ENCODE measurements around the gene OR4S2.

Gene OR4S2

DNA sequence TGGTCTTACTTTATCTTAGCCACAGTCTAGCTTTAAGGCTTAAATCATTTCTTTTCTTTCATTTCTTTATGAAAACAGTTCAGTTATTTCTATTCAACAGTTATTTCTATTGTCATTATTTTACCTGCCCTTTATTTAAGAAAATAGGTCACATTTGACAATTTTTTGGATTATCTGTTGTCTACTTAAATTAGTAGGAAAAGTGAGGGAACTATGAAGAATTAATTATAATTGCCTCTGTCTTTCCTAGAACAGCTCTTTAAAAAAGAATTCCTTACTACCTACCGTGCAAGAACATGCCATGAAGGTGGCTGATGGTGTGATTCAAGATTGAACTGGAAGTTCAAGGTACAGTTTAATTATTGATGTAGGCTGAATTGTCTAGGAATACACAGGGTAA is 13.8 kb downstream of the OR4S2 start, which contains the start of gene OR4C6:
OR4C6 (plus strand) TSS at position 301 of the 400 bp plus-strand sequence. CDS start 2,966 bp downstream, outside the sequence.
- H4K91ac ChIP-seq (ENCODE audit: low read length): no peak within 1 kb of the TSS
- no peak within 1 kb of the TSS for H3K9ac ChIP-seq (ENCODE audit: low read length)
- no peak within 1 kb of the TSS for H2BK120ac ChIP-seq (ENCODE audit: low read depth, low read length)
- H3K23ac ChIP-seq (ENCODE audit: low read length in 2 of 2): no peak within 1 kb of the TSS
- no peak within 1 kb of the TSS for H3K14ac ChIP-seq (ENCODE audit: low read length in 2 of 2)
- H3K36me3 ChIP-seq (ENCODE audit: control insufficient read depth in 1 of 2, insufficient read depth in 2 of 2, low read depth in 1 of 2, low read length in 2 of 2): no peaks in the 10 kb centered on the region
- no peak within 1 kb of the TSS for H3K18ac ChIP-seq (ENCODE audit: low read depth in 1 of 2, low read length in 2 of 2)
- H3K4me1 ChIP-seq (ENCODE audit: control insufficient read depth, insufficient read depth, low read depth, low read length): no peaks in the 10 kb centered on the region
- H3K27me3 ChIP-seq (ENCODE audit: control insufficient read depth in 1 of 2, insufficient read depth in 1 of 2, low read length in 2 of 2): no peaks in the 10 kb centered on the region
- no peak for DNase-seq
- no peak within 1 kb of the TSS for H2AK5ac ChIP-seq (ENCODE audit: low read length, severe bottlenecking)
- no peak within 1 kb of the TSS for H2AFZ ChIP-seq (ENCODE audit: low read depth, low read length)
- H2BK12ac ChIP-seq (ENCODE audit: low read length in 2 of 2): no peak within 1 kb of the TSS
- H3K79me1 ChIP-seq (replicated peaks; ENCODE audit: low read length, poor library complexity, severe bottlenecking): no peaks in the 10 kb centered on the region
- H2BK5ac ChIP-seq (ENCODE audit: low read depth, low read length, poor library complexity, severe bottlenecking): no peak within 1 kb of the TSS
- no peak within 1 kb of the TSS for H3K4ac ChIP-seq (ENCODE audit: low read depth in 1 of 2, low read length in 2 of 2)
- no peak within 1 kb of the TSS for H3K4me3 ChIP-seq (ENCODE audit: insufficient read depth in 1 of 2, low read depth in 1 of 2, low read length in 2 of 2)
- no peak within 1 kb of the TSS for H2BK15ac ChIP-seq (ENCODE audit: low read depth, poor library complexity, severe bottlenecking)
- H3K9me3 ChIP-seq (ENCODE audit: control insufficient read depth, low read length): peaks cover 6% of the 10 kb centered on the region
- WGBS: 67% methylated on average over 1 of the region's 1 CpG
- H3K4me2 ChIP-seq (ENCODE audit: low read length, poor library complexity, severe bottlenecking): no peak within 1 kb of the TSS
- no peak within 1 kb of the TSS for H3K27ac ChIP-seq (ENCODE audit: low read length, poor library complexity, severe bottlenecking)
- no peak within 1 kb of the TSS for H4K8ac ChIP-seq (ENCODE audit: low read length)

DNA sequence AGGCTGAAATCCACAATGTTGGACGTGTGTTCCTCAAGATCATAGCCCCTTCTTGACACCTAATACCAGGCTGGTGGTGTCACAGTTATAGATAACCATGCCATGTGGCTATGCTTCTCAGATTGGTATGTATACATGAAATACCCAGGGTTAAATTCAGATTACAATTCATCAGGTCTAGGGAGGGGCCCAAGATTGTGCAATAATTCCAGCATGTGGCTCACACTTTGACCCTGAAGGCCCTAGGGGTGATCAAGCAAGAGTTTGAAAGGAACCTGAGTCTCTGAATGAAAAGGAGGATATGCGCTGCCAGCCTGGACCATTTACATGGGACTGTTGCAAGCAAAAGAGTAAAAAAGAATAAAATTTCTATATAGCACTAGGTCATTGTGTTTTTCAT is 21.2 kb downstream of the OR4S2 start:
- H2AK5ac ChIP-seq (ENCODE audit: low read length, severe bottlenecking): no peak overlapping the region
- no peaks in the 10 kb centered on the region for H3K79me1 ChIP-seq (replicated peaks; ENCODE audit: low read length, poor library complexity, severe bottlenecking)
- H4K91ac ChIP-seq (ENCODE audit: low read length): no peak overlapping the region
- no peak overlapping the region for H3K27ac ChIP-seq (ENCODE audit: low read length, poor library complexity, severe bottlenecking)
- H3K36me3 ChIP-seq (ENCODE audit: control insufficient read depth in 1 of 2, insufficient read depth in 2 of 2, low read depth in 1 of 2, low read length in 2 of 2): no peaks in the 10 kb centered on the region
- H2BK5ac ChIP-seq (ENCODE audit: low read depth, low read length, poor library complexity, severe bottlenecking): no peak overlapping the region
- no peak overlapping the region for H2BK12ac ChIP-seq (ENCODE audit: low read length in 2 of 2)
- H3K27me3 ChIP-seq (ENCODE audit: control insufficient read depth in 1 of 2, insufficient read depth in 1 of 2, low read length in 2 of 2): no peaks in the 10 kb centered on the region
- H3K18ac ChIP-seq (ENCODE audit: low read depth in 1 of 2, low read length in 2 of 2): no peak overlapping the region
- H3K9ac ChIP-seq (ENCODE audit: low read length): no peak overlapping the region
- no peak for DNase-seq
- H3K23ac ChIP-seq (ENCODE audit: low read length in 2 of 2): no peak overlapping the region
- H2BK15ac ChIP-seq (ENCODE audit: low read depth, poor library complexity, severe bottlenecking): no peak overlapping the region
- H3K9me3 ChIP-seq (ENCODE audit: control insufficient read depth, low read length): peaks cover 9% of the 10 kb centered on the region
- H2BK120ac ChIP-seq (ENCODE audit: low read depth, low read length): no peak overlapping the region
- H3K4ac ChIP-seq (ENCODE audit: low read depth in 1 of 2, low read length in 2 of 2): no peak overlapping the region
- no peaks in the 10 kb centered on the region for H3K4me1 ChIP-seq (ENCODE audit: control insufficient read depth, insufficient read depth, low read depth, low read length)
- no peak overlapping the region for H2AFZ ChIP-seq (ENCODE audit: low read depth, low read length)
- no peak overlapping the region for H4K8ac ChIP-seq (ENCODE audit: low read length)
- no peak overlapping the region for H3K14ac ChIP-seq (ENCODE audit: low read length in 2 of 2)
- no CpG with 5 or more reads among the region's 2 CpGs for WGBS
- H3K4me2 ChIP-seq (ENCODE audit: low read length, poor library complexity, severe bottlenecking): no peak overlapping the region
- no peak overlapping the region for H3K4me3 ChIP-seq (ENCODE audit: insufficient read depth in 1 of 2, low read depth in 1 of 2, low read length in 2 of 2)

DNA sequence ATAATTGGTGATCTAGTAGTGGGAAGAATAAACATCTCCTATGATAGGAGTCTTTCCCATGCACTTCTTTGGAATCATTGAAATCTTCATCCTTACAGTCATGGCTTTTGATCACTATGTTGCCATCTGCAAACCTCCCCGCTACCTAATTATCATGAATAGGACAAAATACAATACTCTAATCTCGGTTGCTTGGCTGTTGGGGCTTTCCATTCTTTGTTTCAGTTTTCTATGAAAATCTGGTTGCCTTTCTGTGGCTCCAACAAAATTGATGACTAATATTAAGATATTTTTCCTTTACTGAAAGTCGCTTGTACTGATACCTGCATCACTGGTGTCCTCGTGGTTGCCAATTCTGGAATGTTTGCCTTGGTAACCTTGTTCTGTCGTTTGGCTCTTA is 25.7 kb downstream of the OR4S2 start:
- H3K4me1 ChIP-seq (ENCODE audit: control insufficient read depth, insufficient read depth, low read depth, low read length): no peaks in the 10 kb centered on the region
- no peak overlapping the region for H2BK12ac ChIP-seq (ENCODE audit: low read length in 2 of 2)
- H3K27me3 ChIP-seq (ENCODE audit: control insufficient read depth in 1 of 2, insufficient read depth in 1 of 2, low read length in 2 of 2): no peaks in the 10 kb centered on the region
- no peaks in the 10 kb centered on the region for H3K79me1 ChIP-seq (replicated peaks; ENCODE audit: low read length, poor library complexity, severe bottlenecking)
- no peak overlapping the region for H3K4me3 ChIP-seq (ENCODE audit: insufficient read depth in 1 of 2, low read depth in 1 of 2, low read length in 2 of 2)
- H3K23ac ChIP-seq (ENCODE audit: low read length in 2 of 2): no peak overlapping the region
- no peaks in the 10 kb centered on the region for H3K36me3 ChIP-seq (ENCODE audit: control insufficient read depth in 1 of 2, insufficient read depth in 2 of 2, low read depth in 1 of 2, low read length in 2 of 2)
- H3K27ac ChIP-seq (ENCODE audit: low read length, poor library complexity, severe bottlenecking): no peak overlapping the region
- H4K8ac ChIP-seq (ENCODE audit: low read length): no peak overlapping the region
- no peak overlapping the region for H3K18ac ChIP-seq (ENCODE audit: low read depth in 1 of 2, low read length in 2 of 2)
- no peak overlapping the region for H2BK15ac ChIP-seq (ENCODE audit: low read depth, poor library complexity, severe bottlenecking)
- H4K91ac ChIP-seq (ENCODE audit: low read length): no peak overlapping the region
- H3K9ac ChIP-seq (ENCODE audit: low read length): no peak overlapping the region
- H3K4me2 ChIP-seq (ENCODE audit: low read length, poor library complexity, severe bottlenecking): no peak overlapping the region
- no peak for DNase-seq
- no peak overlapping the region for H3K4ac ChIP-seq (ENCODE audit: low read depth in 1 of 2, low read length in 2 of 2)
- H2AFZ ChIP-seq (ENCODE audit: low read depth, low read length): no peak overlapping the region
- H2BK120ac ChIP-seq (ENCODE audit: low read depth, low read length): no peak overlapping the region
- no peak overlapping the region for H2BK5ac ChIP-seq (ENCODE audit: low read depth, low read length, poor library complexity, severe bottlenecking)
- H2AK5ac ChIP-seq (ENCODE audit: low read length, severe bottlenecking): no peak overlapping the region
- no peak overlapping the region for H3K14ac ChIP-seq (ENCODE audit: low read length in 2 of 2)
- 53% methylated on average over 3 of the region's 5 CpGs for WGBS
- peaks cover 13% of the 10 kb centered on the region for H3K9me3 ChIP-seq (ENCODE audit: control insufficient read depth, low read length)

DNA sequence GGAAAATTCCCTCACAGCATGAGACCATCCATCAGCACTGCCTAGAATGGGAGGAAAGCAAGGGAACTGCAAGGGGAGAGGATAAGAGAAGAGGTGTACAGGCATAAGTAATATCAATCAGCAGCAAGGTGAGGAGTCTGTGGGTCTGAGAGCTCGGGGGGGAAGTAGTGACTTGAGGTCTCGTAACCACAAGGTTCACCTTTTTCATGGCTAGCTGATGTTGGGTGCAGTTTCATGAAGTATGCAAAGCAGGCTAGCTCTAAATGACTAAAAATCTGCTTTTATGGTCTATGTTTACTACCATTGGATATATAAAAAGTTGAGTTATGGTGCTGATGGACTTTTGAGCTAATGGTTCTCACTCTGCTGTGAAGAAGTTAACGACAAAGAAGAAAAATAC is 49.7 kb downstream of the OR4S2 start:
- Histone ChIP-seq H3K4ac (ENCODE audit: low read depth in 1 of 2, low read length in 2 of 2) (no peak overlapping the region), H3K79me1 (replicated peaks; ENCODE audit: low read length, poor library complexity, severe bottlenecking) (no peaks in the 10 kb centered on the region), H3K4me3 (ENCODE audit: insufficient read depth in 1 of 2, low read depth in 1 of 2, low read length in 2 of 2) (no peak overlapping the region), H3K4me1 (ENCODE audit: control insufficient read depth, insufficient read depth, low read depth, low read length) (no peaks in the 10 kb centered on the region), H3K23ac (ENCODE audit: low read length in 2 of 2) (no peak overlapping the region), H3K18ac (ENCODE audit: low read depth in 1 of 2, low read length in 2 of 2) (no peak overlapping the region), H3K27ac (ENCODE audit: low read length, poor library complexity, severe bottlenecking) (no peak overlapping the region), H3K9me3 (ENCODE audit: control insufficient read depth, low read length) (peaks cover 17% of the 10 kb centered on the region), H2AK5ac (ENCODE audit: low read length, severe bottlenecking) (no peak overlapping the region), H2BK12ac (ENCODE audit: low read length in 2 of 2) (no peak overlapping the region), H4K8ac (ENCODE audit: low read length) (no peak overlapping the region), H3K4me2 (ENCODE audit: low read length, poor library complexity, severe bottlenecking) (no peak overlapping the region), H2AFZ (ENCODE audit: low read depth, low read length) (no peak overlapping the region), H3K9ac (ENCODE audit: low read length) (no peak overlapping the region), H3K36me3 (ENCODE audit: control insufficient read depth in 1 of 2, insufficient read depth in 2 of 2, low read depth in 1 of 2, low read length in 2 of 2) (no peaks in the 10 kb centered on the region), H2BK120ac (ENCODE audit: low read depth, low read length) (no peak overlapping the region), H2BK5ac (ENCODE audit: low read depth, low read length, poor library complexity, severe bottlenecking) (no peak overlapping the region), H4K91ac (ENCODE audit: low read length) (no peak overlapping the region), H3K14ac (ENCODE audit: low read length in 2 of 2) (no peak overlapping the region), H3K27me3 (ENCODE audit: control insufficient read depth in 1 of 2, insufficient read depth in 1 of 2, low read length in 2 of 2) (no peaks in the 10 kb centered on the region), H2BK15ac (ENCODE audit: low read depth, poor library complexity, severe bottlenecking) (no peak overlapping the region)
- no peak for DNase-seq
- WGBS: 61% methylated on average over 2 of the region's 3 CpGs
